H9 (cell line): ENCODE measurements around the gene MPV17L2. TPM values are rescaled to one million over a fixed set of nuclear protein-coding genes. Genes with fewer than 3 reads are reported as not detected.

Experiments used
- DNase-seq: peaks from one replicate; pipeline ENCODE4 v3.0.0-alpha.2; 2017
- H2AFZ ChIP-seq: one replicate; pipeline ENCODE4 v1.6.1; 2013; ENCODE audit warnings: mild to moderate bottlenecking, low read length, control low read depth, moderate library complexity
- H2AK5ac ChIP-seq: 2 replicates; pipeline ENCODE4 v1.6.1; 2013; ENCODE audit warnings: low read length, control low read depth, mixed read lengths; ENCODE audit not compliant: insufficient read length
- H2BK120ac ChIP-seq: one replicate; pipeline ENCODE4 v1.6.1; 2013; ENCODE audit warnings: low read depth, mild to moderate bottlenecking, low read length, control low read depth, inconsistent platforms; ENCODE audit not compliant: poor library complexity, severe bottlenecking
- H2BK12ac ChIP-seq: 2 replicates; pipeline ENCODE4 v1.6.1; 2013; ENCODE audit warnings: low read length, control low read depth, mixed read lengths, low read depth; ENCODE audit not compliant: insufficient read length
- H2BK15ac ChIP-seq: 2 replicates; pipeline ENCODE4 v1.6.1; 2013; ENCODE audit warnings: low read depth, low read length, control low read depth
- H2BK20ac ChIP-seq: one replicate; pipeline ENCODE4 v1.6.1; 2013; ENCODE audit warnings: low read depth, mild to moderate bottlenecking, low read length, control low read depth, inconsistent platforms; ENCODE audit not compliant: poor library complexity, severe bottlenecking
- H2BK5ac ChIP-seq: 2 replicates; pipeline ENCODE4 v1.6.1; 2013; ENCODE audit warnings: low read length, control low read depth, mixed read lengths; ENCODE audit not compliant: insufficient read length
- H3K14ac ChIP-seq: 2 replicates; pipeline ENCODE4 v1.6.1; 2013; ENCODE audit warnings: low read length, control low read depth; ENCODE audit not compliant: insufficient read depth
- H3K18ac ChIP-seq: 2 replicates; pipeline ENCODE4 v1.6.1; 2013; ENCODE audit warnings: low read depth, mild to moderate bottlenecking, mixed read lengths, low read length, control low read depth; ENCODE audit not compliant: insufficient read length
- H3K23ac ChIP-seq: 2 replicates; pipeline ENCODE4 v1.6.1; 2013; ENCODE audit warnings: low read length, control low read depth, mixed read lengths, low read depth; ENCODE audit not compliant: insufficient read length
- H3K23me2 ChIP-seq: 2 replicates; pipeline ENCODE4 v1.6.1; 2013; ENCODE audit warnings: low read depth, mild to moderate bottlenecking, mixed read lengths, low read length, control low read depth; ENCODE audit not compliant: insufficient read length, poor library complexity, severe bottlenecking
- H3K27ac ChIP-seq: 2 replicates; pipeline ENCODE4 v1.5.1; 2013; ENCODE audit warnings: low read length, control low read depth, mixed read lengths, low read depth; ENCODE audit not compliant: insufficient read length
- H3K27me3 ChIP-seq: 2 replicates; pipeline ENCODE4 v1.6.1; 2013; ENCODE audit warnings: low read length, control low read depth, inconsistent platforms; ENCODE audit not compliant: insufficient read depth
- H3K4ac ChIP-seq: 2 replicates; pipeline ENCODE4 v1.6.1; 2013; ENCODE audit warnings: low read depth, mild to moderate bottlenecking, control low read depth, inconsistent platforms, low read length, moderate library complexity
- H3K4me1 ChIP-seq: 2 replicates; pipeline ENCODE4 v1.6.1; 2013; ENCODE audit warnings: low read length, control low read depth, inconsistent platforms; ENCODE audit not compliant: insufficient read depth
- H3K4me2 ChIP-seq: 2 replicates; pipeline ENCODE4 v1.6.1; 2013; ENCODE audit warnings: low read length, control low read depth, mixed read lengths; ENCODE audit not compliant: insufficient read length, insufficient read depth
- H3K56ac ChIP-seq: 2 replicates; pipeline ENCODE4 v1.6.1; 2013; ENCODE audit warnings: low read depth, mild to moderate bottlenecking, mixed read lengths, low read length, control low read depth; ENCODE audit not compliant: insufficient read length
- H3K79me1 ChIP-seq: 2 replicates; pipeline ENCODE4 v1.6.1; 2013; ENCODE audit warnings: low read depth, mild to moderate bottlenecking, moderate library complexity, low read length, control low read depth, inconsistent platforms; ENCODE audit not compliant: insufficient read depth, poor library complexity, severe bottlenecking
- H3K79me2 ChIP-seq: 2 replicates; pipeline ENCODE4 v1.6.1; 2013; ENCODE audit warnings: low read length, control low read depth, inconsistent platforms; ENCODE audit not compliant: insufficient read depth
- H3K9ac ChIP-seq: 2 replicates; pipeline ENCODE4 v1.6.1; 2013; ENCODE audit warnings: low read length, control low read depth, mixed read lengths; ENCODE audit not compliant: insufficient read length; ENCODE audit errors: extremely low read depth
- H3K9me3 ChIP-seq: one replicate; pipeline ENCODE4 v1.6.1; 2013; ENCODE audit warnings: low read depth, low read length, inconsistent platforms; ENCODE audit not compliant: control insufficient read depth
- H3T11ph ChIP-seq: one replicate; pipeline ENCODE4 v1.6.1; 2013; ENCODE audit warnings: mild to moderate bottlenecking, low read length, control low read depth, inconsistent platforms
- H4K20me1 ChIP-seq: one replicate; pipeline ENCODE4 v1.6.1; 2013; ENCODE audit not compliant: control insufficient read depth, insufficient read length, insufficient read depth
- H4K5ac ChIP-seq: 2 replicates; pipeline ENCODE4 v1.6.1; 2013; ENCODE audit warnings: low read depth, mild to moderate bottlenecking, mixed read lengths, low read length, control low read depth; ENCODE audit not compliant: insufficient read length
- H4K8ac ChIP-seq: replicated peaks from 2 replicates; pipeline ENCODE4 v1.6.1; 2013; ENCODE audit warnings: low read length, control low read depth, mixed read lengths, low read depth; ENCODE audit not compliant: insufficient read length
- H4K91ac ChIP-seq: 2 replicates; pipeline ENCODE4 v1.6.1; 2013; ENCODE audit warnings: low read depth, mild to moderate bottlenecking, moderate library complexity, mixed read lengths, low read length, control low read depth; ENCODE audit not compliant: insufficient read length
- H3K27ac Mint-ChIP-seq, 3 experiments: 2 replicates in 2 of 3; 3 replicates in 1 of 3; pipeline ENCODE4 v1.8.0; 2020 to 2021; ENCODE audit warnings: mixed read lengths in 3 of 3, mild to moderate bottlenecking in 1 of 3, moderate library complexity in 1 of 3
- H3K27me3 Mint-ChIP-seq: 2 replicates; pipeline ENCODE4 v1.8.0; 2021; ENCODE audit warnings: low read depth, mild to moderate bottlenecking, moderate library complexity, mixed read lengths
- H3K36me3 Mint-ChIP-seq, 3 experiments: 2 replicates in 2 of 3; 3 replicates in 1 of 3; pipeline ENCODE4 v1.8.0; 2020 to 2021; ENCODE audit warnings: low read depth in 3 of 3, mixed read lengths in 3 of 3; ENCODE audit not compliant: insufficient read depth in 1 of 3
- H3K4me1 Mint-ChIP-seq, 2 experiments: 2 replicates each; pipeline ENCODE4 v1.8.0; 2020; ENCODE audit warnings: mixed read lengths in 2 of 2
- H3K4me3 Mint-ChIP-seq, 2 experiments: 2 replicates in 1 of 2; 3 replicates in 1 of 2; pipeline ENCODE4 v1.8.0; 2020 to 2021; ENCODE audit warnings: mild to moderate bottlenecking in 2 of 2, mixed read lengths in 2 of 2, moderate library complexity in 1 of 2
- H3K9me3 Mint-ChIP-seq, 2 experiments: 2 replicates in 1 of 2; 3 replicates in 1 of 2; pipeline ENCODE4 v1.8.0; 2020; ENCODE audit warnings: mild to moderate bottlenecking in 2 of 2, mixed read lengths in 2 of 2, moderate library complexity in 1 of 2
- CTCF ChIP-seq: fragments of 200-600 bp; sonication (generic); conservative IDR thresholded peaks from 3 replicates; pipeline ENCODE4 v1.8.0; 2021; ENCODE audit warnings: antibody characterized with exemption, mild to moderate bottlenecking
- WGBS: extraction: QIAGEN DNeasy Blood & Tissue Kit; methylation state at CpG from one replicate; pipeline ENCODE4 v1.1.7; 2013; ENCODE audit warnings: missing lambda C conversion rate, low lambda C conversion rate, mixed read lengths; ENCODE audit not compliant: insufficient read length; ENCODE audit errors: extremely low coverage; 5-methylcytosine and 5-hydroxymethylcytosine counted together
- total RNA-seq: library from RNA; stranded (reverse); gene quantifications from 2 replicates; pipeline ENCODE4 v1.2.1, GENCODE V29; 2021

Gene MPV17L2
- total RNA-seq, 1 experiment from 2014 or later = 26.4 TPM

- Mint-ChIP-seq H3K9me3 (0 out of 5 replicates have a peak, but pooled peaks cover 0 to under 1% of the 10 kb centered on the region in 2 experiments), H3K4me1 (peaks cover 0 to 3% of the 10 kb centered on the region in 2 experiments; a peak in 1 of 4 replicates), H3K27ac (no peak overlapping the region), H3K27me3 (no peaks in the 10 kb centered on the region; the same call in 1 of the 2 replicates), H3K36me3 (peaks cover 22 to 50% (median 45%) of the 10 kb centered on the region in 3 experiments), H3K4me3 (no peak overlapping the region)
- H2AFZ ChIP-seq = no peak overlapping the region
- TF ChIP-seq CTCF = no peak
- H3K9ac ChIP-seq = no peak overlapping the region
- no peak overlapping the region for H2BK12ac ChIP-seq
- H3K79me2 ChIP-seq = no peaks in the 10 kb centered on the region
- H3K4me1 ChIP-seq = no peaks in the 10 kb centered on the region
- no peak overlapping the region for H3K4me2 ChIP-seq
- H3K18ac ChIP-seq = no peak overlapping the region
- no peaks in the 10 kb centered on the region for H3K27me3 ChIP-seq
- no peak overlapping the region for H4K91ac ChIP-seq
- H4K20me1 ChIP-seq = no peaks in the 10 kb centered on the region
- H2BK15ac ChIP-seq = no peak overlapping the region
- H2AK5ac ChIP-seq = no peak overlapping the region
- DNase-seq = no peak
- WGBS = no CpG with 5 or more reads among the region's 19 CpGs
- no peak overlapping the region for H3K14ac ChIP-seq
- H2BK5ac ChIP-seq = no peak overlapping the region
- no peaks in the 10 kb centered on the region for H3K9me3 ChIP-seq
- H4K5ac ChIP-seq = no peak overlapping the region
- no peak overlapping the region for H3K27ac ChIP-seq
- H2BK120ac ChIP-seq = no peak overlapping the region
- H2BK20ac ChIP-seq = no peak overlapping the region
- H3K23ac ChIP-seq = no peak overlapping the region
- no peak overlapping the region for H3T11ph ChIP-seq
- H3K23me2 ChIP-seq = no peaks in the 10 kb centered on the region
- no peak overlapping the region for H4K8ac ChIP-seq
- H3K79me1 ChIP-seq = no peaks in the 10 kb centered on the region
- H3K4ac ChIP-seq = no peak overlapping the region
- no peak overlapping the region for H3K56ac ChIP-seq
These were observed 47.5 kb upstream of the MPV17L2 start for GRCh38 chr19:18145391-18145999.
